Measurements from ENCODE around the gene PLAU.

DNA sequence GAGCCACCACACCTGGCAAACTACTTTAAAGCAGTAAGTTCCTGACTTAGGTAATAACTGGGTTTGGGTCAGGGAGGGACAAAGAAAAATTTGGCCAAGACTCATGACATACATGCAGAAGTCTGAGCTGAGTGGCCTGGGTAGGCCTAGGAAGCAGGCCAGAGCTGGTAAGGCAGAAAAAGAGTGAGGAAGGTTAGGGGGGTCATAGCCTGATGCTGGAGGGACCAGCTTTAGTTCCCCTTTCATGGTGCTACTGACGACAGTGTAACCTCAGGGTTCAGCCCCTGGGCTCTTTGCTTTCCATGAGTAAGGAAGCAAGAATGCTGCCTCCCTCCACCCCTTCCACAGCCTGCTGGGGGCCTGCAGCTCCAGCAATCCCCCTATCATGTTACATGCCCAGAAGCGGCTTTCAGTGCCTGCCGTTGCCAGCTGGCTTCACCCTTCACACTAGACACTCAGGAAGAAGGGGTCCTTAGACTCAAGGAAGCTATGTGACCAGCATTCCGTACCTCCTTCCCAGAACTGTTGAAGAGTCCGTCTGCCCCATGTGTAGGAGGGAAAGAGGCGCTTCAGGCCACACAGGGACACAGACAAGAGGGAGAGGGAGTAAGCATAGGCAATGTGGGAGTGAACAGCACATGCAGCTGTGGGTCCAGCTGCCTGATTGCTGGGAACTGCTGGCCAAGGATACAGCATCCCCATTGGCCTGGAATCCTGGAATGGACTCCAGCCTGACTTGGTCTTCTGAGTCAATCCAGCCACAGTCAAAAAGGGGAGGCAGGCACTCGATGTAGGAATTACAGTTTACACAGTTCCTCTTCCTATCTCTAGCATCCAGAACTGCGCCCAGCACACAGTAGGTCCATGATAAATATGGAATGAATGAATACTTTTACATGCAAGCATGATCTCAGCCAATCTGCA lies 4.1 kb upstream of the PLAU start:
- TF ChIP-seq FOXK2 (IDR thresholded peaks at IDR 0.05) (no peak), ARNT (IDR thresholded peaks at IDR 0.05) (no peak), FOXM1 (IDR thresholded peaks at IDR 0.05; ENCODE audit: borderline replicate concordance) (no peak), BHLHE40 (IDR thresholded peaks at IDR 0.05; ENCODE audit: borderline replicate concordance) (no peak), FOXA1 (IDR thresholded peaks at IDR 0.05) (no peak), ELF4 (IDR thresholded peaks at IDR 0.05) (no peak), LEF1 (IDR thresholded peaks at IDR 0.05; ENCODE audit: borderline replicate concordance) (no peak), ZNF384 (IDR thresholded peaks at IDR 0.05) (no peak), SP1 (IDR thresholded peaks at IDR 0.05) (no peak), TARDBP (IDR thresholded peaks at IDR 0.05) (no peak)
- TF ChIP-seq, protein P1, sequence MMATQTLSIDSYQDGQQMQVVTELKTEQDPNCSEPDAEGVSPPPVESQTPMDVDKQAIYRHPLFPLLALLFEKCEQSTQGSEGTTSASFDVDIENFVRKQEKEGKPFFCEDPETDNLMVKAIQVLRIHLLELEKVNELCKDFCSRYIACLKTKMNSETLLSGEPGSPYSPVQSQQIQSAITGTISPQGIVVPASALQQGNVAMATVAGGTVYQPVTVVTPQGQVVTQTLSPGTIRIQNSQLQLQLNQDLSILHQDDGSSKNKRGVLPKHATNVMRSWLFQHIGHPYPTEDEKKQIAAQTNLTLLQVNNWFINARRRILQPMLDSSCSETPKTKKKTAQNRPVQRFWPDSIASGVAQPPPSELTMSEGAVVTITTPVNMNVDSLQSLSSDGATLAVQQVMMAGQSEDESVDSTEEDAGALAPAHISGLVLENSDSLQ (IDR thresholded peaks at IDR 0.05): no peak

Measured in HEK293T (cell line).